Spleen (tissue), 11 donors: ENCODE data around the gene NLGN1. TPM values are rescaled to one million over a fixed set of nuclear protein-coding genes. Genes with fewer than 3 reads are reported as not detected.

Experiments
- DNase-seq: peaks from one replicate; pipeline ENCODE4 v3.0.0-alpha.2; 2020
- H3K27ac ChIP-seq, 8 donors: fragments of 200-600 bp; sonication (generic) in 7 of 8; 1 replicate in 4 of 8; 2 replicates in 4 of 8; pipeline versions ENCODE4 v1.5.0 to v1.8.0; 2016 to 2021; ENCODE audit warnings: inconsistent platforms in 4 of 8, mild to moderate bottlenecking in 4 of 8, moderate library complexity in 1 of 8
- H3K27me3 ChIP-seq, 7 donors: fragments of 200-600 bp; sonication (generic) in 6 of 7; replicated peaks in 1 of 7; 1 replicate in 4 of 7; 2 replicates in 3 of 7; pipeline versions ENCODE4 v1.5.0 to v1.8.0; 2016 to 2021; ENCODE audit warnings: inconsistent platforms in 3 of 7, mild to moderate bottlenecking in 1 of 7
- H3K36me3 ChIP-seq, 6 donors: fragments of 200-600 bp; sonication (generic) in 5 of 6; 1 replicate in 4 of 6; 2 replicates in 2 of 6; pipeline versions ENCODE4 v1.5.0 to v1.8.0; 2016 to 2021; ENCODE audit warnings: inconsistent platforms in 2 of 6
- H3K4me1 ChIP-seq, 6 donors: fragments of 200-600 bp; sonication (generic) in 5 of 6; 1 replicate in 3 of 6; 2 replicates in 3 of 6; pipeline versions ENCODE4 v1.5.0 to v1.8.0; 2016 to 2021; ENCODE audit warnings: inconsistent platforms in 3 of 6
- H3K4me3 ChIP-seq, 8 donors: fragments of 200-600 bp; sonication (generic) in 7 of 8; 1 replicate in 4 of 8; 2 replicates in 4 of 8; pipeline versions ENCODE4 v1.5.0 to v1.8.0; 2016 to 2021; ENCODE audit warnings: inconsistent platforms in 4 of 8, mild to moderate bottlenecking in 4 of 8, moderate library complexity in 2 of 8
- H3K9me3 ChIP-seq, 8 donors: fragments of 200-600 bp; sonication (generic) in 7 of 8; 1 replicate in 4 of 8; 2 replicates in 4 of 8; pipeline versions ENCODE4 v1.5.0 to v1.8.0; 2016 to 2021; ENCODE audit warnings: inconsistent platforms in 4 of 8
- CTCF ChIP-seq, 11 experiments: fragments of 200-600 bp in 7 of 11; fragments of 450-650 bp in 4 of 11; sonication (generic) in 4 of 11; IDR thresholded peaks in 8 of 11; conservative IDR thresholded peaks in 3 of 11; 1 replicate in 7 of 11; 2 replicates in 4 of 11; pipeline versions ENCODE4 v1.4.0 to v1.8.0; 2016 to 2021; ENCODE audit warnings: antibody characterized with exemption in 11 of 11, inconsistent platforms in 4 of 11, mild to moderate bottlenecking in 1 of 11
- POLR2A ChIP-seq, 3 donors: fragments of 450-650 bp; IDR thresholded peaks; one replicate each; pipeline ENCODE4 v1.5.1; 2017; ENCODE audit warnings: antibody characterized with exemption in 3 of 3, mild to moderate bottlenecking in 1 of 3
- POLR2AphosphoS5 ChIP-seq, 3 donors: sonication (generic); formaldehyde crosslinking; IDR thresholded peaks; one replicate each; pipeline ENCODE4 v1.5.1; 2017; ENCODE audit warnings: antibody characterized with exemption in 3 of 3
- WGBS, 5 donors: extraction: QIAGEN DNeasy Blood & Tissue Kit in 3 of 5; methylation state at CpG; one replicate each; pipeline versions ENCODE4 v1.1.5 to v1.1.7; 2013 to 2018; 5-methylcytosine and 5-hydroxymethylcytosine counted together
- intact Hi-C: fragments of 100-400 bp; cut with DNase I; formaldehyde crosslinking; loops from one replicate; pipeline ENCODE4 v1.15.0; 2023; ENCODE audit warnings: low total_unique reads
- polyA plus RNA-seq, 3 donors: library from polyadenylated mRNA; stranded (reverse); fragments of 200-250 nt; gene quantifications; one replicate each; pipeline ENCODE4 v1.2.1, GENCODE V29; 2013
- total RNA-seq, 7 donors: library from RNA; depleted of rRNA in 3 of 7; stranded (reverse); fragments of >200 nt in 3 of 7; fragmentation: NEBNext Ultra II Directional in 4 of 7; extraction: Animal tissue kit (Norgen Biotek cat#: 25700) in 4 of 7; gene quantifications; one replicate each; pipeline versions ENCODE4 v1.1.0 to v1.2.1, GENCODE V29; 2016 to 2021
- donor health status: healthy with polysubstance abuse.
- donor health status: DM: no; HTN: no; CAD: no; lungs with moderate emphysema.
- donor health status: DM: no; HTN: no; CAD: no.
- donor health status: Bipolar disorder and iron deficiency.
- donor health status: healthy.
- donor health status: DM: no; HTN: no; CAD: no.
- donor health status: DM: yes; HTN: yes; CAD: no.

NLGN1 gene
- total and polyA plus RNA-seq, 10 donors: 0.03 to 0.13 (median 0.03) TPM; not detected in 7

GRCh38 chr3:173943264-173943663, 545.7 kb downstream of the NLGN1 start:
- no peaks in the 10 kb centered on the region for H3K27me3 ChIP-seq
- H3K27ac ChIP-seq: no peak overlapping the region
- H3K4me1 ChIP-seq: no peaks in the 10 kb centered on the region
- 61 to 86% (median 69%) methylated on average over 3 of the region's 3 CpGs for WGBS, 5 donors
- H3K9me3 ChIP-seq: no peaks in the 10 kb centered on the region
- intact Hi-C loops: no loop called here
- no peak overlapping the region for H3K4me3 ChIP-seq
- TF ChIP-seq POLR2A (IDR thresholded peaks at IDR 0.05) (no peak), CTCF (IDR thresholded peaks at IDR 0.05 in 8 of 11, conservative IDR thresholded peaks at IDR 0.05 in 3 of 11) (no peak), POLR2AphosphoS5 (IDR thresholded peaks at IDR 0.05) (no peak)
- no peak for DNase-seq
- H3K36me3 ChIP-seq: no peaks in the 10 kb centered on the region

GRCh38 chr3:173945170-173945569, 547.6 kb downstream of the NLGN1 start:
- no peaks in the 10 kb centered on the region for H3K9me3 ChIP-seq
- H3K4me3 ChIP-seq: no peak overlapping the region
- no peak overlapping the region for H3K27ac ChIP-seq
- DNase-seq: no peak
- H3K4me1 ChIP-seq: no peaks in the 10 kb centered on the region
- WGBS, 5 donors: 80 to 89% (median 84%) methylated on average over 1 of the region's 1 CpG
- intact Hi-C loops: no loop called here
- no peaks in the 10 kb centered on the region for H3K36me3 ChIP-seq
- H3K27me3 ChIP-seq: no peaks in the 10 kb centered on the region
- TF ChIP-seq POLR2A (IDR thresholded peaks at IDR 0.05): no peak
- no peak for TF ChIP-seq CTCF (IDR thresholded peaks at IDR 0.05 in 8 of 11, conservative IDR thresholded peaks at IDR 0.05 in 3 of 11)
- TF ChIP-seq POLR2AphosphoS5 (IDR thresholded peaks at IDR 0.05): no peak

GRCh38 chr3:173945806-173946205, 548.3 kb downstream of the NLGN1 start:
- intact Hi-C loops: no loop called here
- no peak overlapping the region for H3K4me3 ChIP-seq
- no peaks in the 10 kb centered on the region for H3K27me3 ChIP-seq
- H3K36me3 ChIP-seq: no peaks in the 10 kb centered on the region
- H3K4me1 ChIP-seq: no peaks in the 10 kb centered on the region
- H3K27ac ChIP-seq: no peak overlapping the region
- WGBS, 5 donors: 63 to 72% (median 67%) methylated on average over 1 of the region's 1 CpG
- TF ChIP-seq POLR2A (IDR thresholded peaks at IDR 0.05) (no peak), CTCF (IDR thresholded peaks at IDR 0.05 in 8 of 11, conservative IDR thresholded peaks at IDR 0.05 in 3 of 11) (no peak), POLR2AphosphoS5 (IDR thresholded peaks at IDR 0.05) (no peak)
- H3K9me3 ChIP-seq: peaks cover 0 to 5% (median 0%) of the 10 kb centered on the region in 8 donors
- DNase-seq: no peak

- WGBS, 5 donors: 72 to 91% (median 76%) methylated on average over 2 of the region's 2 CpGs
- intact Hi-C loops: no loop called here
Observed at GRCh38 chr3:173954647-173955046, 557.1 kb downstream of the NLGN1 start.

More at GRCh38 chr3:173954647-173955046, 557.1 kb downstream of the NLGN1 start:
- H3K36me3 ChIP-seq: no peaks in the 10 kb centered on the region
- no peak for DNase-seq
- TF ChIP-seq POLR2AphosphoS5 (IDR thresholded peaks at IDR 0.05) (no peak), CTCF (IDR thresholded peaks at IDR 0.05 in 8 of 11, conservative IDR thresholded peaks at IDR 0.05 in 3 of 11) (no peak), POLR2A (IDR thresholded peaks at IDR 0.05) (no peak)
- no peaks in the 10 kb centered on the region for H3K4me1 ChIP-seq
- H3K27me3 ChIP-seq: no peaks in the 10 kb centered on the region
- peaks cover 0 to 11% (median 0%) of the 10 kb centered on the region in 8 donors for H3K9me3 ChIP-seq
- H3K4me3 ChIP-seq: no peak overlapping the region
- no peak overlapping the region for H3K27ac ChIP-seq
